ENCODE results near the gene SFPQ. TPM values are rescaled to one million over a fixed set of nuclear protein-coding genes. Genes with fewer than 3 reads are reported as not detected.
A peak's percentile ranks its signal among the peaks of the same experiment; 100 is the strongest.

SFPQ gene
- total RNA-seq, 1 donor = 152 TPM

DNA sequence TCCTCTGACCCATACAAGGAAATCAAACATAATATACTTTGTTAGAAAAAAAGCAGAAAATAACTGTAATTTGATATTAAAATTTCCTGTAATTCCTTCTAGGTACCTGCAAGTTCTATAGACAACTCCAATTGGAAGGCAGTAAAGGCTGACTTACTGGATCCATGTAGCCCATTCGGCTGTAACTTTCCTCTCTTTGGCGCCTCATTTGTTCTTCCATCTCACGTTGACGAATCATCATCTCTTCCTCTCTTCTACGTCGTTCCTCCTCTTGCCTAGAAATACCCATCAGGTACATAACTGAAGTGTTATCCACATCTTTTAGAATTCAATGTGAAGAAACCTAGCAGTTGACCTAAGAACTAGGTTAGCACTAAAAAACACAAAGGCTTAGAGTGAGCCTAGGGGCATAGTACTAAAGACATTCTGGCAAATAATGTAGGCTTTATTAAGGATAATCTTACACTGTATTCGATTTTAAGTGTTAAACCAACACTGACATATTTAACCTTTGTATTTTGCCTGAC, 5.1 kb downstream of the SFPQ start:
- DNase-seq (ENCODE audit: low read depth) = no peak
- no peak overlapping the region for H3K4me3 ChIP-seq (ENCODE audit: low read depth, low read length)
- TF ChIP-seq, protein P1, sequence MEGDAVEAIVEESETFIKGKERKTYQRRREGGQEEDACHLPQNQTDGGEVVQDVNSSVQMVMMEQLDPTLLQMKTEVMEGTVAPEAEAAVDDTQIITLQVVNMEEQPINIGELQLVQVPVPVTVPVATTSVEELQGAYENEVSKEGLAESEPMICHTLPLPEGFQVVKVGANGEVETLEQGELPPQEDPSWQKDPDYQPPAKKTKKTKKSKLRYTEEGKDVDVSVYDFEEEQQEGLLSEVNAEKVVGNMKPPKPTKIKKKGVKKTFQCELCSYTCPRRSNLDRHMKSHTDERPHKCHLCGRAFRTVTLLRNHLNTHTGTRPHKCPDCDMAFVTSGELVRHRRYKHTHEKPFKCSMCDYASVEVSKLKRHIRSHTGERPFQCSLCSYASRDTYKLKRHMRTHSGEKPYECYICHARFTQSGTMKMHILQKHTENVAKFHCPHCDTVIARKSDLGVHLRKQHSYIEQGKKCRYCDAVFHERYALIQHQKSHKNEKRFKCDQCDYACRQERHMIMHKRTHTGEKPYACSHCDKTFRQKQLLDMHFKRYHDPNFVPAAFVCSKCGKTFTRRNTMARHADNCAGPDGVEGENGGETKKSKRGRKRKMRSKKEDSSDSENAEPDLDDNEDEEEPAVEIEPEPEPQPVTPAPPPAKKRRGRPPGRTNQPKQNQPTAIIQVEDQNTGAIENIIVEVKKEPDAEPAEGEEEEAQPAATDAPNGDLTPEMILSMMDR (IDR thresholded peaks at IDR 0.05; ENCODE audit: insufficient read depth, low read length) = no peak

DNA sequence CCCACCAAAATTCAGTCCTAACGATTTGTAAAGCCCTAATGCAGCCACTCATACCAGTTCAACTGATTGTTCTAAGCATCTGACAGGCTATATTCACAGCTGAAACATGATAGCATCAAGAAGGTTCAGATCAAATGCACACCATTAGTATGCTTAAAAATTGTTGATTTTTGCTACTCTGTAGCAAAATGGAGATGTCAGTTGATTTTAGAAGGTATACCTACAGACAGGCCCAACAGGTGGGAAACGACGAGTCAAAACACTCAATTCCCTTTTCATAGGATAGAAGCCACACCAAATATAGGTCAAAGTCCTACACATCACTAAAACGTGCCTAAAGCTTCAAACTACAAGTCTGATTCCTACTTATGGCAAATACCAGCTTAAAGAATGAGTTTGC, 6.7 kb downstream of the SFPQ start:
- TF ChIP-seq, protein P1 (IDR thresholded peaks at IDR 0.05; ENCODE audit: insufficient read depth, low read length) = no peak
- H3K4me3 ChIP-seq (ENCODE audit: low read depth, low read length) = no peak overlapping the region

DNA sequence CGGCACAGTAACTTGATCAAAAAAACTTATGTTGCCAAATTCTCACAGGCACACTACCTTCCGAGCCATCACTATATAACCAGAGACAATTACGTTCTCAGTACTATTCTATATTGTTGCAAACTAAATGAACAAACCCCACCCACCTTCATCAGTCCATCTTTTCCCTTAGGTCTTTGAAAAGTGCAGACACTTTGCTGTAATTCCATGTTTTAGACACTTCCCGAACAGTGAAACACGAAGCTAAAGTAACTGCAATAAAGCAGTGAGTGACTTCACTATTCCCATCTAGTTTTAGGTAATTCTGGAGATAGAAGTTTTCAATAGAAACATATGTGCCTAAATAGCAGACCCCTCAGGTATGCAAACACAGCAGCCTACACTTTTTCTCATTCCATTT, 7.7 kb downstream of the SFPQ start:
- H3K4me3 ChIP-seq (ENCODE audit: low read depth, low read length) = no peak overlapping the region
- TF ChIP-seq, protein P1 (IDR thresholded peaks at IDR 0.05; ENCODE audit: insufficient read depth, low read length) = no peak
- DNase-seq (ENCODE audit: low read depth) = no peak

More for the DNA sequence above, 6.7 kb downstream of the SFPQ start:
- DNase-seq (ENCODE audit: low read depth) = no peak

DNA sequence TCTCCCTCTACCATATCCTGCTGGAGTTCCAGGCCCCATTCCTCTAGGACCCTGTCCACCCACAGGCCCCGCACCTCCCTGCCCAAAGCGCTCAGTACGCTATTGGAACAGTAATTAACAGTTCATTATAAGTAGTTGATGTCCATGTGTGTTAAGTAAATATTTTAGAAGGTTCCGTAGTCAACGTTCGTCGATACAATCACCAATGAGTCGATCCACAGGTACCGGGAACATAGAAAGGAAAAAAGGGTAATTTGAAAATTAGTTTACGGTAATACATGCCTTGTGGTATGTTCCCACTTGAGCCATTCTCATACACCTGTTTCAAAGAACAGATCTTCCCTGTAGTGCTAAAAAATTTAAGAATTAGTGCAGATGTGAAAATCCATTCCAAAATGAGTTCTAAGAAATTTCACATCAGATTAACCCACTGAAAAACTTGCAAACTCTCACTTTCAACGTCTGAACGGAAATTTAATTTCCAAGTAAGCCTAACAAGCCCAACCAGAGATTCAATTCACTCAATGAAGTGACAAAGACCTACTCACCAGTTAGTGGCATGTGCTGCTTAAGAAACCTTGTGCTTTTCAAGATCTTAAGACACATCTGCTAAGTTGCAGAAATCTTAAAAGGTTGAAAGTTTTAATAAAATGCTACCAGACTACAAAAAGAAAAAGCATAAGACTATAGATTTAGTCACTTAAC, 8.3 kb downstream of the SFPQ start:
- no peak overlapping the region for H3K4me3 ChIP-seq (ENCODE audit: low read depth, low read length)
- TF ChIP-seq, protein P1 (IDR thresholded peaks at IDR 0.05; ENCODE audit: insufficient read depth, low read length) = no peak
- no peak for DNase-seq (ENCODE audit: low read depth)

DNA sequence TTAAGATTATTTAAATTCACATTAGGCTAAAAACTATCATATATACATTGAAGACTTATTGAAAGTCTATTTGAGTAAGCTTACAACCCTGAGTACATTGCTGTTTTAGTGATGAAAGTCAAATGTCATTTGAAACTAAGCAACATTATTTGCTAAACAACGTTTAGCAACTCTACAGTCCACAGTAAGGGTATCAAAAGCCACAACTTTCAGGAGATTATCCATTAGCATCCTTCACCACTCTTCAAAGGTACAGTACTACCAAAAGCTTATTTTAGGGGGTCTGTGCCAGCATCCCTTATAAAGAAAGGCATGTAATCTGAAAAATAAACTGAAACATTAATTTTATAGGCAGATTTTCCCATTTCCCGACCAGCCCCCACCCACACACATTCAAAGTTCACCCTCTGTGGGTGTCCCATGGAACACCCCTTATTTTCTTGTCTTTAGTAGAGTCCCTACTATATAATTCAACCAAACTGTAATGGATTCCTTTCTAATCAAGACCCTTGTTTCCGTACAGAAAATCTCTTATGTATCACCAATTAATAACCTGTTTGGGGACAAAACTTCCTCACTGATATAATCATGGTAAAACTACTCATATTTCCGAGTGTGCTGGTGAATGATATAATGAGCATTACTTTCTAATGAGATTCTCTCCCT, 11.0 kb downstream of the SFPQ start:
- TF ChIP-seq, protein P1 (IDR thresholded peaks at IDR 0.05; ENCODE audit: insufficient read depth, low read length) = no peak
- no peak overlapping the region for H3K4me3 ChIP-seq (ENCODE audit: low read depth, low read length)
- no peak for DNase-seq (ENCODE audit: low read depth)

DNA sequence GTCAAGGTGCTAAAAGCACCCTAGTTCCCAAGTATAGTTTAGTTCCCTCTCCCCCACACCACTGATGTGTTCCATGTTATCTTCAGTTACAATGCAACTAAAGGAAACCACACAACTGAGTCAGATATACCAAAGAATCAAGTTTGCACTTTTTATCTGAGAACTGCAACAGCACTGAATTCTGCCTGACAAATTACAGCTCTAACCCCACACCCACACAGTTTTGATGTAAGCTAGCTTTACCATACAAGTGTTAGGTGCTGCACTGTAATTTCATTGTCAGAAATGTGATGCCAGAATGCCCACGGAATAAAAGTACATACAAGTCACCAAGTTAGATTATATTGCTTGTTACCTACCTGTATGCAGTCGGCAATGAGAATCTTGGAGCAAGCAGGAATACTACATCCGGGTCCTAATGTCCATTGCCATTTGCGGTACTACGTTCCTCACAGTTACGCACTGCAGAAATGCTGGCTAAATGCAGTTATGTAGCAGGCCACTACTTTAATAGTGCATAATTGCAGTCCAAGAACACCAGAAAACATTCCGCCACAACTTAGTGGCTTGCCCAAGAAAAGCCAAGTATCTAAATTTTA, 12.1 kb downstream of the SFPQ start:
- DNase-seq (ENCODE audit: low read depth) = peak; percentile 40
- no peak overlapping the region for H3K4me3 ChIP-seq (ENCODE audit: low read depth, low read length)
- TF ChIP-seq, protein P1 (IDR thresholded peaks at IDR 0.05; ENCODE audit: insufficient read depth, low read length) = no peak
